Body of pancreas (tissue), 4 donors: ENCODE results near the gene FAM186B. TPM values are rescaled to one million over a fixed set of nuclear protein-coding genes. Genes with fewer than 3 reads are reported as not detected.

Source experiments
- ATAC-seq: fragments of 150-250 bp; one replicate; pipeline ENCODE4 v1.9.1; 2016
- DNase-seq, 4 donors: peaks; one replicate each; pipeline ENCODE4 v3.0.0-alpha.2; 2019
- H3K27ac ChIP-seq, 4 donors: fragments of 200-600 bp; sonication (generic); 1 replicate in 3 of 4; 2 replicates in 1 of 4; pipeline versions ENCODE4 v1.5.1 to v1.6.1; 2016 to 2019; ENCODE audit warnings: mild to moderate bottlenecking in 1 of 4, mixed read lengths in 1 of 4, moderate library complexity in 1 of 4
- H3K27me3 ChIP-seq, 2 donors: fragments of 200-600 bp; sonication (generic); one replicate each; pipeline ENCODE4 v1.6.0; 2016; ENCODE audit warnings: mild to moderate bottlenecking in 1 of 2
- H3K36me3 ChIP-seq, 2 donors: fragments of 200-600 bp; sonication (generic); replicated peaks in 1 of 2; 2 replicates each; pipeline ENCODE4 v1.5.1; 2016; ENCODE audit warnings: low read depth in 2 of 2; ENCODE audit not compliant: insufficient read depth in 1 of 2
- H3K4me1 ChIP-seq: fragments of 200-600 bp; sonication (generic); one replicate; pipeline ENCODE4 v1.6.0; 2016
- H3K4me3 ChIP-seq, 2 donors: fragments of 200-600 bp; sonication (generic); 1 replicate in 1 of 2; 2 replicates in 1 of 2; pipeline ENCODE4 v1.5.1; 2016 to 2019
- H3K9me3 ChIP-seq, 3 donors: fragments of 200-600 bp; sonication (generic); 1 replicate in 2 of 3; 2 replicates in 1 of 3; pipeline ENCODE4 v1.5.1; 2016
- POLR2A ChIP-seq, 3 donors: fragments of 450-650 bp; IDR thresholded peaks; one replicate each; pipeline ENCODE4 v1.6.1; 2016; ENCODE audit warnings: antibody characterized with exemption in 3 of 3, mild to moderate bottlenecking in 2 of 3
- WGBS, 2 donors: methylation state at CpG; one replicate each; pipeline ENCODE4 v1.1.5; 2017; 5-methylcytosine and 5-hydroxymethylcytosine counted together
- intact Hi-C: fragments of 100-400 bp; cut with DNase I; formaldehyde crosslinking; loops from one replicate; pipeline ENCODE4 v1.15.1; 2023
- total RNA-seq, 2 donors: library from RNA; depleted of rRNA; stranded (reverse); fragments of >200 nt; gene quantifications; one replicate each; pipeline ENCODE4 v1.1.0, GENCODE V29; 2016
- TF ChIP-seq, protein P1 (sequence below), 7 experiments: fragments of 450-650 bp in 4 of 7; fragments of 200-600 bp in 3 of 7; sonication (generic) in 3 of 7; IDR thresholded peaks; one replicate each; pipeline ENCODE4 v1.5.1; 2016 to 2019; ENCODE audit warnings: antibody characterized with exemption in 7 of 7

FAM186B gene
- total RNA-seq, 2 donors from 2014 or later: 0.78 TPM; not detected in 1

DNA sequence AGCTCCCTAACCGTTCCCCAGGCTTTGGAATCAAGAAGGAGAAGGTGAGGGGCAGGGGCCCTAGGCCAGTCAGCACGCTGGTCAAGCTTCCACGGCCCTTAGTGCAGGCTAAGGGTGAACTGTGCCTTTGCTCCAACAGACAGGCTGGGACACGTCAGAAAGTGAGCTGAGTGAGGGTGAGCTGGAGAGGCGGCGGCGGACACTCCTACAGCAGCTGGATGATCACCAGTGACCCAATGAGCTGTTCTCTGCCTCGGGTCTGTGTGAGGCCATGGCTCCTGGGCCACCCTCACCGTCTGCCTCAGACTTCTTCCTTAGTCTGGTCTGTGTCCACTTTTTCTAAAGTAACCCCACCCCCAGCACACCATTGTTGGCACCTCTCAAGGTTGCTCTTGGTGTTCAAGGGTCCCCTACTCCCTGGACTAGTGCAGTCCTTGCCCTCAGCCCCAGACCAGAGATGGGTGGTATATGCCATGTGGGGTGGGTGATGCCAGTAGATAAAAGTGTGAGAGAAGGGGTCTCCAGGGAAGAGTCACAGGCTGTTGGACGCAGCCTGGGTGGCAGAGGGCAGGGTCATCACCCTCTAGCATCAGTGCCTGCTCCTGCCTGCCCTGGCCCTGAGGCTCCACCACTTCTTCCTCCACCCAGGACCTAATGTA is 38.7 kb upstream of the FAM186B start:
- H3K4me3 ChIP-seq: no peak overlapping the region
- DNase-seq: peak in 1 of 4 donors; percentile 31
- TF ChIP-seq, protein P1, sequence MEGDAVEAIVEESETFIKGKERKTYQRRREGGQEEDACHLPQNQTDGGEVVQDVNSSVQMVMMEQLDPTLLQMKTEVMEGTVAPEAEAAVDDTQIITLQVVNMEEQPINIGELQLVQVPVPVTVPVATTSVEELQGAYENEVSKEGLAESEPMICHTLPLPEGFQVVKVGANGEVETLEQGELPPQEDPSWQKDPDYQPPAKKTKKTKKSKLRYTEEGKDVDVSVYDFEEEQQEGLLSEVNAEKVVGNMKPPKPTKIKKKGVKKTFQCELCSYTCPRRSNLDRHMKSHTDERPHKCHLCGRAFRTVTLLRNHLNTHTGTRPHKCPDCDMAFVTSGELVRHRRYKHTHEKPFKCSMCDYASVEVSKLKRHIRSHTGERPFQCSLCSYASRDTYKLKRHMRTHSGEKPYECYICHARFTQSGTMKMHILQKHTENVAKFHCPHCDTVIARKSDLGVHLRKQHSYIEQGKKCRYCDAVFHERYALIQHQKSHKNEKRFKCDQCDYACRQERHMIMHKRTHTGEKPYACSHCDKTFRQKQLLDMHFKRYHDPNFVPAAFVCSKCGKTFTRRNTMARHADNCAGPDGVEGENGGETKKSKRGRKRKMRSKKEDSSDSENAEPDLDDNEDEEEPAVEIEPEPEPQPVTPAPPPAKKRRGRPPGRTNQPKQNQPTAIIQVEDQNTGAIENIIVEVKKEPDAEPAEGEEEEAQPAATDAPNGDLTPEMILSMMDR (IDR thresholded peaks at IDR 0.05): no peak
- no peak for TF ChIP-seq POLR2A (IDR thresholded peaks at IDR 0.05)
- no peak overlapping the region for H3K27ac ChIP-seq
- H3K4me1 ChIP-seq: no peaks in the 10 kb centered on the region
- peak; percentile 30 for ATAC-seq
- no peaks in the 10 kb centered on the region for H3K27me3 ChIP-seq
- whole genome bisulfite sequencing, 2 donors: 72 to 76% methylated on average over 8 of the region's 10 CpGs
- H3K36me3 ChIP-seq: peaks cover 0 to 8% of the 10 kb centered on the region in 2 donors
- intact Hi-C loops: loop anchor here (5.0 kb wide), 1 partner anchor 63 kb away; the partner anchor contains the start of gene FMNL3
- no peaks in the 10 kb centered on the region for H3K9me3 ChIP-seq

- H3K36me3 ChIP-seq: peaks cover 0 to 8% of the 10 kb centered on the region in 2 donors
- intact Hi-C loops: loop anchor here (5.0 kb wide), 1 partner anchor 64 kb away; the partner anchor contains the start of gene FMNL3
- DNase-seq: no peak
- no peaks in the 10 kb centered on the region for H3K4me1 ChIP-seq
- no peaks in the 10 kb centered on the region for H3K9me3 ChIP-seq
- TF ChIP-seq POLR2A (IDR thresholded peaks at IDR 0.05): no peak
- TF ChIP-seq, protein P1 (IDR thresholded peaks at IDR 0.05): no peak
- no peak overlapping the region for H3K4me3 ChIP-seq
- no peak for ATAC-seq
- whole genome bisulfite sequencing, 2 donors: 84 to 86% methylated on average over 2 to 7 of the region's 7 CpGs
- no peaks in the 10 kb centered on the region for H3K27me3 ChIP-seq
- H3K27ac ChIP-seq: no peak overlapping the region
Observed at GRCh38 chr12:49643135-49643534, 37.7 kb upstream of the FAM186B start.

DNA sequence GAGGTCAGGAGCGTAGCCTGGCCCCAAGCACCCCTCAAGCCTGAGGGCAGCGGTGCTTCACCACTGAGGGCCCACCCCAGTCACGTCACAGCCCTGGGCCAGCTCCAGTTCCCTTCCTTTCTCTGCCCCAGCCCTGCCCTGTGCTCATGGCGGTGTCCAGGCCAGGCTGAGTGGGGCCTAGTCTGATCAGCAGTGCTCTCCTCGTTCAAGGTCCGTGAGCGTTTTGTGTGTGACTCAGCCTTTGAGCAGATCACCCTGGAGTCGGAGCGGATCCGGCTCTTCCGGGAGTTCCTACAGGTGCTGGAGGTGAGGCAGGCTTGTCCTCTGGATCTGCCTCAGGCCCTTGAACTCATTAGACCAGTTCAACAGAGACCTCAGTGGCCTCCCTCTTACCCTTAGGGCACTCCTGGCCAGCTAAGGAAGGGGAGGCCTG is 36.9 kb upstream of the FAM186B start:
- Histone ChIP-seq H3K9me3 (no peaks in the 10 kb centered on the region), H3K27ac (no peak overlapping the region), H3K36me3 (peaks cover 0 to 8% of the 10 kb centered on the region in 2 donors), H3K4me3 (no peak overlapping the region), H3K4me1 (no peaks in the 10 kb centered on the region), H3K27me3 (no peaks in the 10 kb centered on the region)
- TF ChIP-seq, protein P1 (IDR thresholded peaks at IDR 0.05): no peak
- TF ChIP-seq POLR2A (IDR thresholded peaks at IDR 0.05): no peak
- intact Hi-C loops: loop anchor here (5.0 kb wide), 1 partner anchor 65 kb away; the partner anchor contains the start of gene FMNL3
- no peak for ATAC-seq
- 62 to 87% methylated on average over 8 to 10 of the region's 11 CpGs for WGBS, 2 donors
- DNase-seq: no peak

DNA sequence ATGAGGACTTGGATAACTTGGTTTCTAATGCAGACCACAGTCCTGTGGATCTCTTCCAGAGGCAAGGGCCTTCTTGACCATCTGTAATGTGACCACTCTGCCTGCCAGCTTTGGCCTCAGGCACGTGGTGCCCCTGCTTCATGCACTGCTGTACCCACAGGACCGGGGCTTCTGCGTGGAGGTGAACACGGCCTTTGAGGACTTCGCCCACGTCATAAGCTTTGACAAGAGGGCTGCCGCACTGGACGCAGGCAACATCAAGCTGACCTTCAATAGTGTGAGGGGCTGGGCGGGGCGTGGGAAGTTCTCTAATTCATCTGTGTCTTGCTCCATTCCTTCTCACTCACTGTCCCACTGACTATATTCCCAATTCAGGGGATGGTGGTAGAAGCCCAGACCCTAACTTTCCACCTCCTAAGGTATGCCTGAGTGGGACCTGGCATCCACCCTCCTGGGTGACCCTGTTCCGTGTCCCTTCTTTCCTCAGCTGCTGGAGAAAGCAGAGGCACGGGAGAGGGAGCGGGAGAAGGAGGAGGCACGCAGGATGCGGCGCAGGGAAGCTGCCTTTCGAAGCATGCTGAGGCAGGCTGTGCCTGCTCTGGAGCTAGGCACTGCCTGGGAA is 36.4 kb upstream of the FAM186B start:
- no peak overlapping the region for H3K27ac ChIP-seq
- WGBS, 2 donors: 86 to 92% methylated on average over 13 to 16 of the region's 17 CpGs
- H3K4me3 ChIP-seq: no peak overlapping the region
- peaks cover 0 to 8% of the 10 kb centered on the region in 2 donors for H3K36me3 ChIP-seq
- TF ChIP-seq POLR2A (IDR thresholded peaks at IDR 0.05): no peak
- TF ChIP-seq, protein P1 (IDR thresholded peaks at IDR 0.05): no peak
- H3K27me3 ChIP-seq: no peaks in the 10 kb centered on the region
- intact Hi-C loops: loop anchor here (5.0 kb wide), 1 partner anchor 65 kb away; the partner anchor contains the start of gene FMNL3
- no peaks in the 10 kb centered on the region for H3K9me3 ChIP-seq
- DNase-seq: no peak
- H3K4me1 ChIP-seq: no peaks in the 10 kb centered on the region
- no peak for ATAC-seq
